K562 (cell line): ENCODE results near the gene CDCA5. TPM values are rescaled to one million over a fixed set of nuclear protein-coding genes. Genes with fewer than 3 reads are reported as not detected.

Experiments used
- ATAC-seq: fragments of 200-7000 bp; cut with Tn5 transposase; 3 replicates; pipeline ENCODE4 v1.9.1; 2020; ENCODE audit warnings: moderate library complexity
- BruUV-seq: library from RNA; stranded (reverse); fragments of 400-500 nt; replicated peaks from 2 replicates; lab custom pipeline; 2021; lab: Mats Ljungman, UMichigan
- CTCF ChIA-PET: fragments of 300-600 bp; formaldehyde crosslinking; extraction: SDS; loops from one replicate; lab custom pipeline; 2021; ENCODE audit warnings: low intra/inter-chr PET ratio; lab: Yijun Ruan, JAX
- POLR2A ChIA-PET: fragments of 300-600, 350-650 bp; sonication (Branson Sonifier 250); formaldehyde crosslinking; extraction: SDS; loops from one replicate; lab custom pipeline; 2021; ENCODE audit warnings: antibody characterized with exemption, inconsistent platforms; lab: Yijun Ruan, JAX
- DNase-seq, 4 experiments: peaks; one replicate each; pipeline versions ENCODE4 v3.0.0 to v3.0.0-alpha.2; 2011 to 2018; ENCODE audit warnings: low spot score in 3 of 4, mixed read lengths in 3 of 4; ENCODE audit errors: extremely low read depth in 1 of 4
- FAIRE-seq: peaks from 2 replicates; lab custom pipeline; 2011; peaks lifted over from hg19 to GRCh38; lab: Jason Lieb, UNC
- H2AFZ ChIP-seq: 2 replicates; pipeline ENCODE4 v1.6.0; 2011; ENCODE audit warnings: low read depth, low read length, control low read depth, inconsistent platforms
- H3K27ac ChIP-seq: fragments of 200-600 bp; 3 replicates; pipeline ENCODE4 v1.8.0; 2011; ENCODE audit warnings: low read depth, mild to moderate bottlenecking, control low read depth, inconsistent platforms, low read length, moderate library complexity, mixed read lengths; ENCODE audit errors: extremely low read depth
- H3K27me3 ChIP-seq, 2 experiments: fragments of 300-600 bp in 1 of 2; 2 replicates in 1 of 2; 3 replicates in 1 of 2; pipeline versions ENCODE4 v1.6.0 to v1.8.0; 2011; ENCODE audit warnings: inconsistent platforms in 2 of 2, low read length in 2 of 2, mild to moderate bottlenecking in 1 of 2, mixed read lengths in 1 of 2, moderate library complexity in 1 of 2; ENCODE audit not compliant: control insufficient read depth in 2 of 2, insufficient read depth in 2 of 2
- H3K36me3 ChIP-seq: fragments of 300-600 bp; 3 replicates; pipeline ENCODE4 v1.8.0; 2011; ENCODE audit warnings: mild to moderate bottlenecking, low read length, inconsistent platforms; ENCODE audit not compliant: control insufficient read depth, insufficient read depth
- H3K4me1 ChIP-seq, 2 experiments: fragments of 200-600 bp in 1 of 2; replicated peaks in 1 of 2; 2 replicates in 1 of 2; 3 replicates in 1 of 2; pipeline versions ENCODE4 v1.5.1 to v1.8.0; 2011; ENCODE audit warnings: inconsistent platforms in 2 of 2, low read length in 2 of 2, mild to moderate bottlenecking in 1 of 2, mixed read lengths in 1 of 2, moderate library complexity in 1 of 2; ENCODE audit not compliant: control insufficient read depth in 2 of 2, insufficient read depth in 2 of 2
- H3K4me2 ChIP-seq: 2 replicates; pipeline ENCODE4 v1.6.1; 2011; ENCODE audit warnings: low read length, control low read depth, inconsistent platforms, mixed read lengths; ENCODE audit not compliant: insufficient read depth
- H3K4me3 ChIP-seq: fragments of 200-600 bp; sonication (generic), shearing (Covaris generic); 2 replicates; pipeline ENCODE4 v1.5.1; 2016; ENCODE audit warnings: control low read depth, inconsistent platforms
- H3K79me2 ChIP-seq: fragments of 200-600 bp; 3 replicates; pipeline ENCODE4 v1.8.0; 2011; ENCODE audit warnings: low read length, inconsistent platforms; ENCODE audit not compliant: control insufficient read depth, insufficient read depth
- H3K9ac ChIP-seq, 2 experiments: 2 replicates each; pipeline versions ENCODE4 v1.6.0 to v1.6.1; 2011; ENCODE audit warnings: low read depth in 2 of 2, low read length in 2 of 2, control low read depth in 1 of 2, inconsistent platforms in 1 of 2, mild to moderate bottlenecking in 1 of 2, mixed read lengths in 1 of 2; ENCODE audit not compliant: insufficient read depth in 1 of 2
- H3K9me1 ChIP-seq: one replicate; pipeline ENCODE4 v1.6.0; 2011; ENCODE audit warnings: inconsistent platforms, mild to moderate bottlenecking, low read length, moderate library complexity; ENCODE audit not compliant: control insufficient read depth, insufficient read depth
- H3K9me3 ChIP-seq: replicated peaks from 2 replicates; pipeline ENCODE4 v1.5.1; 2011; ENCODE audit warnings: low read depth, low read length, inconsistent platforms; ENCODE audit not compliant: control insufficient read depth, insufficient read depth
- H4K20me1 ChIP-seq: replicated peaks from 2 replicates; pipeline ENCODE4 v1.6.1; 2011; ENCODE audit warnings: low read length, inconsistent platforms, mixed read lengths; ENCODE audit not compliant: control insufficient read depth, insufficient read depth
- ARNT ChIP-seq, 2 experiments: fragments of 450-650 bp; IDR thresholded peaks; 2 replicates each; pipeline ENCODE4 v1.6.1; 2016; ENCODE audit warnings: mild to moderate bottlenecking in 1 of 2
- NONO ChIP-seq, 2 experiments: fragments of 200-400 bp in 1 of 2; fragments of 450-650 bp in 1 of 2; formaldehyde crosslinking in 1 of 2; IDR thresholded peaks; 2 replicates each; pipeline ENCODE4 v1.6.1; 2017; ENCODE audit warnings: low read depth in 2 of 2, mild to moderate bottlenecking in 2 of 2, moderate library complexity in 2 of 2, low read length in 1 of 2
- NRF1 ChIP-seq, 2 experiments: fragments of 450-650 bp; IDR thresholded peaks in 1 of 2; conservative IDR thresholded peaks in 1 of 2; 2 replicates each; pipeline ENCODE4 v1.6.1; 2014; ENCODE audit warnings: mild to moderate bottlenecking in 2 of 2
- TAL1 ChIP-seq: fragments of 450-650 bp; IDR thresholded peaks from 2 replicates; pipeline ENCODE4 v1.6.1; 2016; ENCODE audit warnings: mild to moderate bottlenecking
- WGBS: fragments of 100-300 bp; shearing (Covaris generic); methylation state at CpG from one replicate; pipeline ENCODE4 v1.1.6; 2016; ENCODE audit warnings: low coverage, mixed read lengths; ENCODE audit not compliant: insufficient coverage; ENCODE audit errors: missing lambda C conversion rate; 5-methylcytosine and 5-hydroxymethylcytosine counted together
- in situ Hi-C: fragments of 300-500 bp; cut with MboI; formaldehyde crosslinking; loops from 4 replicates; pipeline ENCODE4 v1.15.0; 2018; ENCODE audit warnings: inconsistent platforms, mixed read lengths
- intact Hi-C: fragments of 100-400 bp; cut with micrococcal nuclease; formaldehyde crosslinking; loops from 2 replicates; pipeline ENCODE4 v1.14.2; 2022
- polyA plus RNA-seq, 8 experiments: library from polyadenylated mRNA; depleted of rRNA in 4 of 8; stranded (reverse) in 5 of 8; unstranded in 3 of 8; fragments of >200 nt; fragmentation: Nextera tagmentation in 2 of 8; fragmentation: Illumina TruSeq in 1 of 8; extraction: Ambion mirVana in 2 of 8; extraction: Trizol in 1 of 8; gene quantifications; 2 replicates each; pipeline versions ENCODE4 v1.2.1 to v1.2.3, GENCODE V29; 2011 to 2014; ENCODE audit warnings: inconsistent platforms in 1 of 8, missing spikeins in 1 of 8
- total RNA-seq, 7 experiments: library from RNA; depleted of rRNA in 6 of 7; stranded (reverse); fragments of >200 nt in 6 of 7; fragmentation: Illumina TruSeq in 2 of 7; extraction: Trizol in 2 of 7; gene quantifications; 2 replicates each; pipeline versions ENCODE4 v1.2.1 to v1.2.3, GENCODE V29; 2011 to 2021; ENCODE audit warnings: low replicate concordance in 1 of 7
- TF ChIP-seq, protein P1 (sequence below): fragments of 450-650 bp; formaldehyde crosslinking; IDR thresholded peaks from 2 replicates; pipeline ENCODE4 v1.4.0; 2022; ENCODE audit warnings: missing genetic modification characterization
- TF ChIP-seq, protein P2 (sequence below), 3 experiments: IDR thresholded peaks in 2 of 3; conservative IDR thresholded peaks in 1 of 3; 2 replicates each; pipeline ENCODE4 v1.5.1; 2011 to 2012; ENCODE audit warnings: low read length in 3 of 3, mild to moderate bottlenecking in 3 of 3, control low read depth in 2 of 3, improper control_type of control experiment in 1 of 3, inconsistent platforms in 1 of 3, low read depth in 1 of 3, mixed read lengths in 1 of 3, moderate library complexity in 1 of 3; ENCODE audit not compliant: insufficient read depth in 2 of 3
- TF ChIP-seq, protein P3 (sequence below), 2 experiments: IDR thresholded peaks; 2 replicates each; pipeline ENCODE4 v1.6.1; 2012; ENCODE audit warnings: improper control_type of control experiment in 2 of 2, low read depth in 2 of 2, low read length in 2 of 2, borderline replicate concordance in 1 of 2
- TF ChIP-seq, protein P4 (sequence below): fragments of 150-350 bp; conservative IDR thresholded peaks from 2 replicates; pipeline ENCODE4 v1.6.1; 2014; ENCODE audit warnings: low read length
- TF ChIP-seq, protein P5 (sequence below): IDR thresholded peaks from 2 replicates; pipeline ENCODE4 v1.6.1; 2011; ENCODE audit not compliant: insufficient read length; ENCODE audit errors: extremely low read depth

The CDCA5 gene
- total and polyA plus RNA-seq, 9 of the 15 experiments (the other 6 are each of a cell fraction or from before 2014, with no cell fraction given) = 18.9 to 94.3 (median 64.6) TPM

DNA sequence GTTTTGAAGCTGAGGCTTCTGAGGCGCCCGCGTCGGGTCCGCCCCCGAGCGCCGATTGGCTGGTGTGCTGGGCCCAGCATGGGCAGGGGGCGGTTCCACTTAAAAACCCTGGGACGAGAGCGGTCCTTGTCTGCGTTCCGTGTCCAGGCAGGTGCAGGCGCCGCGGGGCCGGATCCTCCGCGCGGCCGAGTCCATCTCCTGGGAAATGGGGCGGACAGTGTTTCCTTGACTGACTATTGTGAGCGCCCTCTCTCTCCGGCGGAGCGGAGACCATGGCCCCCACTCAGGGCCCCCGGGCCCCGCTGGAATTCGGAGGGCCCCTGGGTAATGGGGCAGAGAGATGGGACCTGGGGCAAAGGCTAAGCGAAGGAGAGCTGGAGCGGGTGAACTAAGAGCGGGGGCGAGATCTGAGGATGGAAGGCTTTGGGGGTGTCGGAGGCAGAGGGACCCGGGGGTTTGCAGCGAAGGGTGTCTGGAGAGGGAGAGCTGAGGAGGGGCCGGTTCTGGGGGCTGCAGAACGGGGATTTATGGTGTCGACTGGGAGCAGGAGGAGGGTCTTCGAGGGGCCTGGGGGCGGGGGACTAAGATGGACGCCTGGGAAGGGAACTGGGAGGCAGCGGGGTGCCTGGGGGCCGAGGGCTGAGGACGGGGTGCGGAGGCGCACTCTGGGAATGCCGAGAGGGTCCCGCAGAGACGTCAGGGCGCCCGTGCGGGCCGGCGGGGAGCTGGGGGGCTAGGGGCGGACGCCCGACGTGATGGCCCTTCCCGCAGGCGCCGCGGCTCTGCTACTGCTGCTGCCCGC, 28.1 kb upstream of the CDCA5 start, which contains the start of gene TM7SF2:
Gene TM7SF2, plus strand, starts transcription at position 129 of the 802 bp plus-strand sequence. Its CDS starts 144 bp downstream, at position 273.
- Histone ChIP-seq H3K4me3 (peak within 1 kb of the TSS; percentile 44), H3K27me3 (no peaks in the 10 kb centered on the region), H3K4me1 (peaks cover 29 to 63% of the 10 kb centered on the region in 2 experiments), H3K4me2 (peak within 1 kb of the TSS; percentile 93), H3K9me1 (no peaks in the 10 kb centered on the region), H3K9ac (peak within 1 kb of the TSS; percentile 78 to 89), H3K9me3 (no peaks in the 10 kb centered on the region), H3K36me3 (peaks cover 39% of the 10 kb centered on the region), H2AFZ (peak within 1 kb of the TSS; percentile 89), H4K20me1 (no peaks in the 10 kb centered on the region), H3K27ac (peak within 1 kb of the TSS; percentile 79), H3K79me2 (peaks cover 21% of the 10 kb centered on the region)
- intact Hi-C loops = loop anchor here (1.0 to 10.0 kb wide), 6 partner anchors 69 to 265 kb away; partner anchors contain the start of genes CAPN1 and CDC42EP2
- FAIRE-seq (peak; percentile 95), DNase-seq (peak; percentile 96 to 99 (median 98)), ATAC-seq (peak; percentile 90)
- no TSS peak for BruUV-seq
- 2% methylated on average over 41 of the region's 64 CpGs for WGBS
- POLR2A ChIA-PET = interaction anchor here (0.6 to 7.2 kb wide), 24 partner anchors 8 to 333 kb away, joined by 3 to 92 read pairs (median 4); partner anchors contain the start of genes ARL2, CAPN1, FAU and GPHA2
- CTCF ChIA-PET = interaction anchor here (0.6 to 2.5 kb wide), 6 partner anchors 10 to 150 kb away, joined by 3 to 19 read pairs (median 4); partner anchors contain the start of genes ARL2, CAPN1, FAU and MRPL49
- in situ Hi-C loops = no loop called here
- TF ChIP-seq NONO (IDR thresholded peaks at IDR 0.05; ENCODE audit: low read depth in 2 of 2, low read length in 1 of 2) (peak in 1 of 2 experiments; percentile 53; a peak in 1 of 4 replicates), NRF1 (conservative IDR thresholded peaks at IDR 0.05 in 1 of 2, IDR thresholded peaks at IDR 0.05 in 1 of 2) (peak; percentile 75 to 79), TAL1 (no peak), ARNT (IDR thresholded peaks at IDR 0.05) (0 out of 4 replicates have a peak, but pooled peaks of 1 of the 2 experiments have one; percentile 41)
- TF ChIP-seq, protein P1, sequence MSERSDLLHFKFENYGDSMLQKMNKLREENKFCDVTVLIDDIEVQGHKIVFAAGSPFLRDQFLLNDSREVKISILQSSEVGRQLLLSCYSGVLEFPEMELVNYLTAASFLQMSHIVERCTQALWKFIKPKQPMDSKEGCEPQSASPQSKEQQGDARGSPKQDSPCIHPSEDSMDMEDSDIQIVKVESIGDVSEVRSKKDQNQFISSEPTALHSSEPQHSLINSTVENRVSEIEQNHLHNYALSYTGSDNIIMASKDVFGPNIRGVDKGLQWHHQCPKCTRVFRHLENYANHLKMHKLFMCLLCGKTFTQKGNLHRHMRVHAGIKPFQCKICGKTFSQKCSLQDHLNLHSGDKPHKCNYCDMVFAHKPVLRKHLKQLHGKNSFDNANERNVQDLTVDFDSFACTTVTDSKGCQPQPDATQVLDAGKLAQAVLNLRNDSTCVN (CRISPR knock-in tag) = peak; percentile 55; the same call in 1 of the 2 replicates
- TF ChIP-seq, protein P2, sequence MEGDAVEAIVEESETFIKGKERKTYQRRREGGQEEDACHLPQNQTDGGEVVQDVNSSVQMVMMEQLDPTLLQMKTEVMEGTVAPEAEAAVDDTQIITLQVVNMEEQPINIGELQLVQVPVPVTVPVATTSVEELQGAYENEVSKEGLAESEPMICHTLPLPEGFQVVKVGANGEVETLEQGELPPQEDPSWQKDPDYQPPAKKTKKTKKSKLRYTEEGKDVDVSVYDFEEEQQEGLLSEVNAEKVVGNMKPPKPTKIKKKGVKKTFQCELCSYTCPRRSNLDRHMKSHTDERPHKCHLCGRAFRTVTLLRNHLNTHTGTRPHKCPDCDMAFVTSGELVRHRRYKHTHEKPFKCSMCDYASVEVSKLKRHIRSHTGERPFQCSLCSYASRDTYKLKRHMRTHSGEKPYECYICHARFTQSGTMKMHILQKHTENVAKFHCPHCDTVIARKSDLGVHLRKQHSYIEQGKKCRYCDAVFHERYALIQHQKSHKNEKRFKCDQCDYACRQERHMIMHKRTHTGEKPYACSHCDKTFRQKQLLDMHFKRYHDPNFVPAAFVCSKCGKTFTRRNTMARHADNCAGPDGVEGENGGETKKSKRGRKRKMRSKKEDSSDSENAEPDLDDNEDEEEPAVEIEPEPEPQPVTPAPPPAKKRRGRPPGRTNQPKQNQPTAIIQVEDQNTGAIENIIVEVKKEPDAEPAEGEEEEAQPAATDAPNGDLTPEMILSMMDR (IDR thresholded peaks at IDR 0.05 in 2 of 3, conservative IDR thresholded peaks at IDR 0.05 in 1 of 3; ENCODE audit: insufficient read depth in 2 of 3, low read depth in 1 of 3, low read length in 3 of 3) = 0 out of 6 replicates have a peak, but pooled peaks of 1 of the 3 experiments have one; percentile 0
- TF ChIP-seq, protein P3, sequence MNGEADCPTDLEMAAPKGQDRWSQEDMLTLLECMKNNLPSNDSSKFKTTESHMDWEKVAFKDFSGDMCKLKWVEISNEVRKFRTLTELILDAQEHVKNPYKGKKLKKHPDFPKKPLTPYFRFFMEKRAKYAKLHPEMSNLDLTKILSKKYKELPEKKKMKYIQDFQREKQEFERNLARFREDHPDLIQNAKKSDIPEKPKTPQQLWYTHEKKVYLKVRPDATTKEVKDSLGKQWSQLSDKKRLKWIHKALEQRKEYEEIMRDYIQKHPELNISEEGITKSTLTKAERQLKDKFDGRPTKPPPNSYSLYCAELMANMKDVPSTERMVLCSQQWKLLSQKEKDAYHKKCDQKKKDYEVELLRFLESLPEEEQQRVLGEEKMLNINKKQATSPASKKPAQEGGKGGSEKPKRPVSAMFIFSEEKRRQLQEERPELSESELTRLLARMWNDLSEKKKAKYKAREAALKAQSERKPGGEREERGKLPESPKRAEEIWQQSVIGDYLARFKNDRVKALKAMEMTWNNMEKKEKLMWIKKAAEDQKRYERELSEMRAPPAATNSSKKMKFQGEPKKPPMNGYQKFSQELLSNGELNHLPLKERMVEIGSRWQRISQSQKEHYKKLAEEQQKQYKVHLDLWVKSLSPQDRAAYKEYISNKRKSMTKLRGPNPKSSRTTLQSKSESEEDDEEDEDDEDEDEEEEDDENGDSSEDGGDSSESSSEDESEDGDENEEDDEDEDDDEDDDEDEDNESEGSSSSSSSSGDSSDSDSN (IDR thresholded peaks at IDR 0.05; ENCODE audit: borderline replicate concordance in 1 of 2, low read depth in 2 of 2, low read length in 2 of 2) = peak; percentile 82 to 97; a peak in 3 of 4 replicates
- TF ChIP-seq, protein P4, sequence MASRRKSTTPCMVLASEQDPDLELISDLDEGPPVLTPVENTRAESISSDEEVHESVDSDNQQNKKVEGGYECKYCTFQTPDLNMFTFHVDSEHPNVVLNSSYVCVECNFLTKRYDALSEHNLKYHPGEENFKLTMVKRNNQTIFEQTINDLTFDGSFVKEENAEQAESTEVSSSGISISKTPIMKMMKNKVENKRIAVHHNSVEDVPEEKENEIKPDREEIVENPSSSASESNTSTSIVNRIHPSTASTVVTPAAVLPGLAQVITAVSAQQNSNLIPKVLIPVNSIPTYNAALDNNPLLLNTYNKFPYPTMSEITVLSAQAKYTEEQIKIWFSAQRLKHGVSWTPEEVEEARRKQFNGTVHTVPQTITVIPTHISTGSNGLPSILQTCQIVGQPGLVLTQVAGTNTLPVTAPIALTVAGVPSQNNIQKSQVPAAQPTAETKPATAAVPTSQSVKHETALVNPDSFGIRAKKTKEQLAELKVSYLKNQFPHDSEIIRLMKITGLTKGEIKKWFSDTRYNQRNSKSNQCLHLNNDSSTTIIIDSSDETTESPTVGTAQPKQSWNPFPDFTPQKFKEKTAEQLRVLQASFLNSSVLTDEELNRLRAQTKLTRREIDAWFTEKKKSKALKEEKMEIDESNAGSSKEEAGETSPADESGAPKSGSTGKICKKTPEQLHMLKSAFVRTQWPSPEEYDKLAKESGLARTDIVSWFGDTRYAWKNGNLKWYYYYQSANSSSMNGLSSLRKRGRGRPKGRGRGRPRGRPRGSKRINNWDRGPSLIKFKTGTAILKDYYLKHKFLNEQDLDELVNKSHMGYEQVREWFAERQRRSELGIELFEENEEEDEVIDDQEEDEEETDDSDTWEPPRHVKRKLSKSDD = no peak
- TF ChIP-seq, protein P5, sequence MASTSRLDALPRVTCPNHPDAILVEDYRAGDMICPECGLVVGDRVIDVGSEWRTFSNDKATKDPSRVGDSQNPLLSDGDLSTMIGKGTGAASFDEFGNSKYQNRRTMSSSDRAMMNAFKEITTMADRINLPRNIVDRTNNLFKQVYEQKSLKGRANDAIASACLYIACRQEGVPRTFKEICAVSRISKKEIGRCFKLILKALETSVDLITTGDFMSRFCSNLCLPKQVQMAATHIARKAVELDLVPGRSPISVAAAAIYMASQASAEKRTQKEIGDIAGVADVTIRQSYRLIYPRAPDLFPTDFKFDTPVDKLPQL = no peak
